HUES48 (cell line): ENCODE results near the gene RTEL1.

Experiments used
- H3K27ac ChIP-seq: one replicate; pipeline ENCODE4 v1.7.0; 2013; ENCODE audit warnings: low read depth, low read length, inconsistent platforms
- H3K27me3 ChIP-seq: 2 replicates; pipeline ENCODE4 v1.6.1; 2013; ENCODE audit warnings: mild to moderate bottlenecking, low read length; ENCODE audit not compliant: control insufficient read depth, insufficient read depth
- H3K36me3 ChIP-seq: 2 replicates; pipeline ENCODE4 v1.6.1; 2013; ENCODE audit warnings: low read length; ENCODE audit not compliant: control insufficient read depth, insufficient read depth
- H3K4me1 ChIP-seq: 2 replicates; pipeline ENCODE4 v1.6.1; 2013; ENCODE audit warnings: mild to moderate bottlenecking, low read length; ENCODE audit not compliant: control insufficient read depth, insufficient read depth
- H3K4me3 ChIP-seq: 2 replicates; pipeline ENCODE4 v1.5.1; 2013; ENCODE audit warnings: mild to moderate bottlenecking, low read depth, low read length
- H3K9ac ChIP-seq: 2 replicates; pipeline ENCODE4 v1.6.1; 2013; ENCODE audit warnings: mild to moderate bottlenecking, low read depth, low read length, moderate library complexity
- H3K9me3 ChIP-seq: 2 replicates; pipeline ENCODE4 v1.6.1; 2013; ENCODE audit warnings: low read length; ENCODE audit not compliant: control insufficient read depth, insufficient read depth

RTEL1 gene

GRCh38 chr20:63698739-63699465 lies 40.8 kb downstream of the RTEL1 start:
- peaks cover 4% of the 10 kb centered on the region; the same call in 1 of the 2 replicates for H3K4me1 ChIP-seq
- H3K4me3 ChIP-seq = no peak overlapping the region
- H3K27ac ChIP-seq = peak overlapping the region; percentile 86
- H3K9me3 ChIP-seq = no peaks in the 10 kb centered on the region
- peaks cover 3% of the 10 kb centered on the region; the same call in 1 of the 2 replicates for H3K36me3 ChIP-seq
- H3K27me3 ChIP-seq = no peaks in the 10 kb centered on the region
- H3K9ac ChIP-seq = no peak overlapping the region

DNA sequence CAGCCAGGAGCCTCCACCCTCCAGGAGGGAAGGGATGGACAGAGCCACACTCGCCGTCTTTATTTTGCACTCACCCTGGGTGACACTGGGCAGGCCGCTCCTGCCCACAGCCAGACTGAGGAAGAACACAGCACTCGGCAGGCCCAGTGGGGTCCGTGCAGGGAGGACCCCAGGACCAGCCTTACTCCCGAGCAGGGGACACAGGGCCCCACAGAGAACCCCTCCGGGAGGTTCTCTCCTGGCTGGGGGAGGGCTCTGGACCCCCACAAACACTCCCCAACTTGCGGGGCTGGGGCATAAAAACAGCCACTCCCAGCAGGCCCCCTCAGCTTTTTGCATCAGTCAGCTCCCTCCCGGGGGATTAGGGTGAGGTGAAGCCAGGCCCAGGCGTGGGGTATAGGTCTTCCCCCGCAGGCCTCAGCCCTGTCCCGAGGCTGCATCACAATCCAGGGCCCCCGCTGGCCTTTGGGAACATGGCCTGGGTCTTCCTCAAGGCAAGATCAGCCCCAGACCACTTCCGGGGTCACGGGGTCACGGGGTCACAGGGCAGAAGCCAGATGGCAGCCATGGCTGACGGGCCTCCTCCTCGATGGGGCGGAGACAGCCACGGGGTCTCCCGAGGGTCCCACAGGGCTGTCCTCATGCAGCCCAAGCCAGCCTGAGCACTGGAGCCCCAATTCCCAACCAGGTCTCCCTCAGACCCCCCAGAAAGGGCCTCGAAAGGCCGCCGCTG lies 41.5 kb downstream of the RTEL1 start:
- Histone ChIP-seq H3K27me3 (no peaks in the 10 kb centered on the region), H3K9ac (no peak overlapping the region), H3K27ac (peak overlapping the region; percentile 86), H3K36me3 (peaks cover 8% of the 10 kb centered on the region), H3K4me3 (no peak overlapping the region), H3K9me3 (no peaks in the 10 kb centered on the region), H3K4me1 (peaks cover 4% of the 10 kb centered on the region; the same call in 1 of the 2 replicates)

- Histone ChIP-seq H3K9ac (no peak overlapping the region), H3K4me1 (peaks cover 4% of the 10 kb centered on the region; the same call in 1 of the 2 replicates), H3K27ac (peak overlapping the region; percentile 86), H3K4me3 (no peak overlapping the region), H3K27me3 (no peaks in the 10 kb centered on the region), H3K9me3 (no peaks in the 10 kb centered on the region), H3K36me3 (peaks cover 15% of the 10 kb centered on the region)
These were observed 42.3 kb downstream of the RTEL1 start for GRCh38 chr20:63700199-63701050.

DNA sequence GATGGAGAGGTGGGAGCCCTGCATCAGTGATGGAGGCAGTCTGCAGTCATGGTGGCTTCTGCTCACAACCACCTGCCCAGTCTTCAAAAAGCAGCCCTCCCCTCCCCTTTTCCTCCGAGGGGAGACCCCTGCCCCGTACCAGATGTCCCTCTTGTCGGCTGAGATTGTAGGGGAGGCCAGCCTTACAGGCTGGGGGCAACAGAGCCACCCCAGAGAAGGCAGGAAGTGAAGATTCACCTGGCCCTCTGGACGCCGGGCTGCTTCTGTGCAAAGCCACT lies 42.9 kb downstream of the RTEL1 start:
- H3K9ac ChIP-seq = no peak overlapping the region
- H3K4me1 ChIP-seq = peaks cover 4% of the 10 kb centered on the region; the same call in 1 of the 2 replicates
- H3K27ac ChIP-seq = no peak overlapping the region
- H3K4me3 ChIP-seq = no peak overlapping the region
- H3K9me3 ChIP-seq = no peaks in the 10 kb centered on the region
- H3K27me3 ChIP-seq = no peaks in the 10 kb centered on the region
- peaks cover 21% of the 10 kb centered on the region for H3K36me3 ChIP-seq

- Histone ChIP-seq H3K9ac (no peak overlapping the region), H3K27ac (no peak overlapping the region), H3K4me1 (peaks cover 4% of the 10 kb centered on the region; the same call in 1 of the 2 replicates), H3K36me3 (peaks cover 26% of the 10 kb centered on the region), H3K9me3 (no peaks in the 10 kb centered on the region), H3K27me3 (no peaks in the 10 kb centered on the region), H3K4me3 (no peak overlapping the region)
These were observed 43.4 kb downstream of the RTEL1 start for GRCh38 chr20:63701329-63702035.

DNA sequence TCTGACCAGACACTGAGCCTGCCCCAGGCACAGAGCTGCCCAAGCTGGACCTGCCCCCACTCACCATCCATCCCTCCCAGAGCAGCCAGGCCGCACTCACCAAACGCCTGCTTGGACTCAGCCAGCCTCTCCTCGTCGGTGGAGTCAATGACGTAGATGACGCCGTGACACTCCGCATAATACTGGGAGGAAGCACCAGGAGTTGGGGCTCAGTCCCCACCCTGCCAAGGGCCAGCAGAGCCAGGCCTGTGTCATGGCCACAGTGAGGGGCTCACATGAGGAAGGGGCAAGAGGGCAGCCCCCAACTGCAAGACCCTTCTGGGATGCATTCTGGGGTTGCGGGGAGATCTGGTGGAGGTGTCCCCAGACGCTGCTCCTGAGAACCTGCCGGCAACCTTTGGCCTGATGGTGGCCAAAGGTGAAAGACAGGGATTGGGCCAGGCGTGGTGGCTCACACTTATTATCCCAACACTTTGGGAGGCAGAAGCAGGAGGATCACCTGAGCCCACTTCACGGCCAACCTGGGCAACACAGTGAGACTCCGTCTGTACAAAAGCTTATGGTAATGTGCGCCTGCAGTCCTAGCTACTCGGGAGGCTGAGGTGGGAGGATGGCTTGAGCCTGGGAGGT lies 44.0 kb downstream of the RTEL1 start:
- Histone ChIP-seq H3K4me1 (peaks cover 2% of the 10 kb centered on the region; the same call in 1 of the 2 replicates), H3K4me3 (no peak overlapping the region), H3K27ac (no peak overlapping the region), H3K9me3 (no peaks in the 10 kb centered on the region), H3K36me3 (peaks cover 28% of the 10 kb centered on the region), H3K9ac (no peak overlapping the region), H3K27me3 (no peaks in the 10 kb centered on the region)

- Histone ChIP-seq H3K27me3 (no peaks in the 10 kb centered on the region), H3K4me1 (no peaks in the 10 kb centered on the region), H3K27ac (no peak overlapping the region), H3K4me3 (no peak overlapping the region), H3K9me3 (no peaks in the 10 kb centered on the region), H3K9ac (no peak overlapping the region), H3K36me3 (peaks cover 28% of the 10 kb centered on the region)
These were observed 44.8 kb downstream of the RTEL1 start for GRCh38 chr20:63702751-63703470.

DNA sequence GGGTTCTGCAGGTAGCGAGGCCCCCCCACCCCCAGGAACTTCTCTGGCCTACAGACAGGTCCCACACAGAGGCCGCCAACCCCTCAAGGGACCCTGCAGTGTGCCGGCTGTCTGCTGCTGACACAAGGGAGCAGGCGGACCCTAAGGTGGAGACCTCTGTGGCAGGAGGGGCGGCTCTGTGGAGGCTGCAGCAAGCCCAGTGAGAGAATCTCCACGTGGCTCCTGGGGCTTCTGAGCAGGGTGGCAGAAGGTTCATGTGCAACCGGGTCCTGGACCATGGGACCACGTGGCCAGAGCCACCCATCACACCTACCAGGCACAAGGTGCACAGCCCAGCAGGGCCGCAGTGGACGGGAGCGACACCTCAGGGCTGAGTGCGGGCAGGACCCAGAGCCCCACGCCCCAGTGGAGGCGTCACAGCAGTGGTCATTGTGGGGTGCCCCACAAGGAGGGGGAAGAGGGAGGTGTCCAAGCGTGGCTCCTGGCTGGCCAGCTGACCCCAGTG lies 45.4 kb downstream of the RTEL1 start:
- Histone ChIP-seq H3K9ac (no peak overlapping the region), H3K27me3 (no peaks in the 10 kb centered on the region), H3K4me1 (no peaks in the 10 kb centered on the region), H3K9me3 (no peaks in the 10 kb centered on the region), H3K4me3 (no peak overlapping the region), H3K36me3 (peaks cover 28% of the 10 kb centered on the region), H3K27ac (no peak overlapping the region)

- H3K4me1 ChIP-seq = no peaks in the 10 kb centered on the region
These were observed 46.0 kb downstream of the RTEL1 start for GRCh38 chr20:63703976-63704748.

More at GRCh38 chr20:63703976-63704748, 46.0 kb downstream of the RTEL1 start:
- no peak overlapping the region for H3K4me3 ChIP-seq
- H3K9me3 ChIP-seq = no peaks in the 10 kb centered on the region
- peaks cover 33% of the 10 kb centered on the region for H3K36me3 ChIP-seq
- H3K9ac ChIP-seq = no peak overlapping the region
- H3K27me3 ChIP-seq = no peaks in the 10 kb centered on the region
- no peak overlapping the region for H3K27ac ChIP-seq
